ENCODE results near the gene SNRPA.

- TF ChIP-seq, protein P1, sequence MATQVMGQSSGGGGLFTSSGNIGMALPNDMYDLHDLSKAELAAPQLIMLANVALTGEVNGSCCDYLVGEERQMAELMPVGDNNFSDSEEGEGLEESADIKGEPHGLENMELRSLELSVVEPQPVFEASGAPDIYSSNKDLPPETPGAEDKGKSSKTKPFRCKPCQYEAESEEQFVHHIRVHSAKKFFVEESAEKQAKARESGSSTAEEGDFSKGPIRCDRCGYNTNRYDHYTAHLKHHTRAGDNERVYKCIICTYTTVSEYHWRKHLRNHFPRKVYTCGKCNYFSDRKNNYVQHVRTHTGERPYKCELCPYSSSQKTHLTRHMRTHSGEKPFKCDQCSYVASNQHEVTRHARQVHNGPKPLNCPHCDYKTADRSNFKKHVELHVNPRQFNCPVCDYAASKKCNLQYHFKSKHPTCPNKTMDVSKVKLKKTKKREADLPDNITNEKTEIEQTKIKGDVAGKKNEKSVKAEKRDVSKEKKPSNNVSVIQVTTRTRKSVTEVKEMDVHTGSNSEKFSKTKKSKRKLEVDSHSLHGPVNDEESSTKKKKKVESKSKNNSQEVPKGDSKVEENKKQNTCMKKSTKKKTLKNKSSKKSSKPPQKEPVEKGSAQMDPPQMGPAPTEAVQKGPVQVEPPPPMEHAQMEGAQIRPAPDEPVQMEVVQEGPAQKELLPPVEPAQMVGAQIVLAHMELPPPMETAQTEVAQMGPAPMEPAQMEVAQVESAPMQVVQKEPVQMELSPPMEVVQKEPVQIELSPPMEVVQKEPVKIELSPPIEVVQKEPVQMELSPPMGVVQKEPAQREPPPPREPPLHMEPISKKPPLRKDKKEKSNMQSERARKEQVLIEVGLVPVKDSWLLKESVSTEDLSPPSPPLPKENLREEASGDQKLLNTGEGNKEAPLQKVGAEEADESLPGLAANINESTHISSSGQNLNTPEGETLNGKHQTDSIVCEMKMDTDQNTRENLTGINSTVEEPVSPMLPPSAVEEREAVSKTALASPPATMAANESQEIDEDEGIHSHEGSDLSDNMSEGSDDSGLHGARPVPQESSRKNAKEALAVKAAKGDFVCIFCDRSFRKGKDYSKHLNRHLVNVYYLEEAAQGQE (IDR thresholded peaks at IDR 0.05; ENCODE audit: insufficient read depth in 1 of 2, low read depth in 2 of 2, low read length in 2 of 2): no peak
- TF ChIP-seq POLR2AphosphoS5 (IDR thresholded peaks at IDR 0.05; ENCODE audit: low read depth, low read length): no peak
These were observed 35.3 kb downstream of the SNRPA start for GRCh38 chr19:40786060-40787037.

Data from PFSK-1 (cell line).